ENCODE data around the gene CPZ.

DNA sequence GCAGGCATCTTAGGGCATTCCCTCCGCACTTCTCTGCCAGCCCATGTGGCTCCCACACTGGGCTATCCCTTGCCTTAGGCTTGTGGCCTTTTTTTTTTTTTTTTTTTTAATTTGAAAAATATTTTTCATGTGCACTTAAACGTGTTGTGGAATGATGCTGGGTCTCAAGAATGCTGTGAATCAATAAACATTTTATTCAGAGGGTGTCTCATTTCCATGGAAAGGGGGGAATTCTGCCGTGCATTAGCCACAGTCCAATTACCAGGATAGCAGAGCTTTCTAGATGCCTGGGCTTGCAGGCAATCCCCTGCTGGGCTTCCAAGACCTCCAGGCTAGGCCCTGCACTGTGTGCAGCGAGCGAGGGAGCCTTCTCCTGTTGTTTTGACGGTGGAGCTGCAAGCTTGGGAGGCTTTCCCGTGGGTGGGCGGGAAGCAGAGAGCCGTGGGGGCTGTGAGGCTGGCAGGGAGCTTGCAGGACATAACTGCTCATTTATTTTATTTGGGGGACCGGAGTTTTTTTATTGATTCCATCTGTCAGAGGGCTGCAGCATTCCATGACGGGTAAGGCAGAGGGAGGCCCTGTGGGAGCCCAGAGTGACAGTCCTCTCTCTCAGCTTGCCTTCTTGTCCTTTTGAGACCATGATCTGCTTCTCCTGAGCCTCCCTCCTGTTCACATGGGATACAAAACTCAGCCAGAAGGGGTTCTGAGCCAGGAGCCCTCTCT, 2.6 kb upstream of the CPZ start:
- TF ChIP-seq, protein P1, sequence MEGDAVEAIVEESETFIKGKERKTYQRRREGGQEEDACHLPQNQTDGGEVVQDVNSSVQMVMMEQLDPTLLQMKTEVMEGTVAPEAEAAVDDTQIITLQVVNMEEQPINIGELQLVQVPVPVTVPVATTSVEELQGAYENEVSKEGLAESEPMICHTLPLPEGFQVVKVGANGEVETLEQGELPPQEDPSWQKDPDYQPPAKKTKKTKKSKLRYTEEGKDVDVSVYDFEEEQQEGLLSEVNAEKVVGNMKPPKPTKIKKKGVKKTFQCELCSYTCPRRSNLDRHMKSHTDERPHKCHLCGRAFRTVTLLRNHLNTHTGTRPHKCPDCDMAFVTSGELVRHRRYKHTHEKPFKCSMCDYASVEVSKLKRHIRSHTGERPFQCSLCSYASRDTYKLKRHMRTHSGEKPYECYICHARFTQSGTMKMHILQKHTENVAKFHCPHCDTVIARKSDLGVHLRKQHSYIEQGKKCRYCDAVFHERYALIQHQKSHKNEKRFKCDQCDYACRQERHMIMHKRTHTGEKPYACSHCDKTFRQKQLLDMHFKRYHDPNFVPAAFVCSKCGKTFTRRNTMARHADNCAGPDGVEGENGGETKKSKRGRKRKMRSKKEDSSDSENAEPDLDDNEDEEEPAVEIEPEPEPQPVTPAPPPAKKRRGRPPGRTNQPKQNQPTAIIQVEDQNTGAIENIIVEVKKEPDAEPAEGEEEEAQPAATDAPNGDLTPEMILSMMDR (conservative IDR thresholded peaks at IDR 0.05) = no peak
- TF ChIP-seq EZH2 (IDR thresholded peaks at IDR 0.05; ENCODE audit: low read depth) = no peak
